ENCODE results near the gene DISP2. TPM values are rescaled to one million over a fixed set of nuclear protein-coding genes. Genes with fewer than 3 reads are reported as not detected.
A peak's percentile ranks its signal among the peaks of the same experiment; 100 is the strongest.

DISP2 gene
- total RNA-seq, 1 experiment from 2014 or later: 1.8 TPM

DNA sequence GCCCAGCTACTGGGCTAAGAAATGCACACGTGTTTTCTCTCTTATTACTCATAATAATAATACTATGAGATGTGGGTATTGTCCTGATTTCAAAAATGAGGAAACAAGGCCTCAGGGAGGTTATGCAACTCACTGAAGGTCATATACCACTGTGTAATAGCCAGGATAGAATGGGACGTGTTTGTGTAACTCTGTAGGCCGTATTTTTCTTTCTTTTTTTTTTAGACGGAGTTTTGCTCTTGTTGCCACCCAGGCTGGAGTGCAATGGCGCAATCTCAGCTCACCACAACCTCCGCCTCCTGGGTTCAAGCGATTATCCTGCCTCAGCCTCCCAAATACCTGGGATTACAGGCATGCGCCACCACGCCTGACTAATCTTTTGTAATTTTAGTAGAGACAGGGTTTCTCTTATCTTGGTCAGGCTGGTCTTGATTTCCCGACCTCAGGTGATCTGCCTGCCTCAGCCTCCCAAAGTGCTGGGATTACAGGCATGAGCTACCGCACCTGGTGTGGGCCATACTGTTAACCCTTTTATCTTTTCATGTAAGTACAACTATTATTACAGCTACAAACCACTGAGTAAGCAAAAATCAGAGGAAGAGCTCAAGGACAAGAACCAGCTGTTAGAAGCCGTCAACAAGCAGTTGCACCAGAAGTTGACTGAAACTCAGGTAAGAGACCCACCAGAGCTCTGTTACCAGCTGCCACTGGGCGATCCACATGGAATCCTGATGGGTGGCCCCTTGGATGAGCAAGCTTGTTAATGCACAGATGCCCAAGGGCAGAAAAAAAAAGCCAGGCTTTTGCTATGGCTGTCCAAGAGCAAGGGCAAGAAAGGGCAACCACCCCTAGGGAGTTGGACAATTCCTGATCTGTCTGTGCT is 31.2 kb downstream of the DISP2 start:
- no peak for DNase-seq (ENCODE audit: low read depth)

DNA sequence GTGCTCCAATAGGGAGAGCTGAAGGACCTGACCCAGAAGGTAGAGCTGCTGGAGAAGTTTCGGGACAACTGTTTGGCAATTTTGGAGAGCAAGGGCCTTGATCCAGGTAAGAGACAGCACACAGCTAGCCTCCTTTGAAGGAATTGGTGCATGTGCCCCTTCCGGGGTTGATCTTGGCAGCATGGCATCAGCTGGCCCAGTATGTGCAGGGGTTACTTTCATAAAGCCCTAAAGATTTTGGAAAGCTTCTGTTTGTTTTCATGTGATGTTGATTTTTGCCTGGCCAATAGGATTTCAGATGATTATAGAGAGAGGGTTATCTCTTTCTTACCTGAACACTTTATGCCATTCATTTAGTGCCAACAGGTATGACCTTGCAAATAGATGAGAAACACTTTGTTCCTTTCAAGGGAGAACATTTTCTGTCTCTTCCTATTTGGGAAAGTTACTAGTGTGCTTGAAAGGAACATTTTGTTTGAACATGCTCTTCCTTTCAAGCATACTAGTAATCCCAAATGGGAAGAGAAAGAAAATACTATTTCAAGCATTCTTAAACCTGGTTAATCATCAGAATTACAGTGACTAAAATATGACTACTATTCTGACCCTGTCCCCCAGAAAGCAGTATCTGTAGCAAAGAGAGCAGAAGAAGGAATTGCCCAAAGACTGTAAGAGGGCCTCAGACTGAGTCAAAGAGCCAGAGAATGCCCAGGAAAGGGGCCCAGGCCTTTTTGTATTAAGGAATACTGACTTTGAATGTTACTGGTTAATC is 32.0 kb downstream of the DISP2 start:
- DNase-seq (ENCODE audit: low read depth): no peak

DNA sequence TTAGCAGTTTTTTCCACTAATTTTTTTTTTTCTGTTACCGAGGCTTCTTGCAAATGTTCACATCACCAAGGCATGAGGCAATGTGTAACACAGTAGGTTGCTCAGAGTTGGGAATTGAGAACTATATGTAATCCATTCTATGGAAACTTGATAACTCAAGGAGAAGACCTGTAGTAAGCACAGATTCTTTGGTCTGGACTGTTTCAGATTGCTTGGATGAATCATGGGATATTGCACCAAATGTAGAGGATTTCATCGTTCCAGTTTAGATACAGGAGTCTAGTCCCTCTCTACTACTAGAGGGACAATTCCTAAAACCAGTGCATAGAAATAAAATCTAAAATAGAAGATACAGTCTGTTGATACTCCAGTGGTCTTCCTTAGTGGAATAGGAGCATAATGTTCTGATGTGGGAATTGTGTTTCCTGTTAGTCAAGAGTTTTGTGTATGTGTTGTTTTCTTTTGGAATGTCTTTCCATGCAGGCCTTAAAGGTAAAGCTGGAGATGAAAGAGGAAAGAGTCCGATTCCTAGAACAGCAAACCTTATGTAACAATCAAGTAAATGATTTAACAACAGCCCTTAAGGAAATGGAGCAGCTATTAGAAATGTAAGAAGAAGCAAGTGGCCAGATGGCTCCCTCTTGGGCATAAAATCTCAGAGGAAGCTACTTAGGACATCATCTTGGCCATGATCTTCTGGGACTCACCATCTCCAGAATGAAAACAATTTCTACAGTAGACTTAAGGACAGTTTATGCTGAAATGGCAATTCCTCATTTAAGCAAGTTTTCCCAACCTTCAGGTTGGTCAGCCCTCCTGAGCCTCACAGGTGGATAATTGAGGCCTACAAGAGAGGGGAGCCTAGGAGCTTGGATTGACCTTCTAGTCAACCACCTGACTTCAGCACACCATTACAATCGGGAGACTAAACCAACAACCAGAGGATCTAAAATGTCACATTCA is 35.2 kb downstream of the DISP2 start:
- DNase-seq (ENCODE audit: low read depth): no peak

DNA sequence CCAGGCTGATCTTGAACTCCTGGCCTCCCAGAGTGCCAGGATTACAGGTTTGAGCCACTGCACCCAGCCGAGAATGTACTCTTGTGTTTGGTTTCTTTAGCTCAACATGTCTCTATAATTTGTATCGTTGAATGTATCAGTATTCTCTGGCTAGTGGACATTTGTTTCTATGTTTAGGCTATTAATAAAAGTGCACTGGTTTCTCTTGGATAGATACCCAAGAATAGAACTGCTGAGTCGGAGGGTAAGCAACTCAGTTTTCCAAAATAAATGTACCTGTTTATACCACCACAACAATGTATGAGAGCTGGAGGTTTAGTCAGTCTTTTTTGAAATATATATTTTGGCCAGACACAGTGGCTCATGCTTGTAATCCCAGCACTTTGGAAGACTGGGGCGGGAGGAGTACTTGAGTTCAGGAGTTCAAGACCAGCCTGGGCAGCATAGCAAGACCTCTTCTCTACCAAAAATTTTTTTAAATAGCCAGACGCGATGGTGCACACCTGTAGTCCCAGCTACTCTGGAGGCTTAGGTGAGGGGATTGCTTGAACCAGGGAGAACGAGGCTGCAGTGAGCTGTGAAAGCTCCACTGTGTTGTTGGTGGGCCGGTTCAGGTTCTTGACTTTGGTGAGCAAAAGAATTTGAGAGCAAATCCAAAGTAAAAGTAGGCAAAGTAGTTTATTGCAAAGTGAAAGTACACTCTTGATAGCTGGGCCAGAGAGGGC is 39.8 kb downstream of the DISP2 start:
- no peak for DNase-seq (ENCODE audit: low read depth)

DNA sequence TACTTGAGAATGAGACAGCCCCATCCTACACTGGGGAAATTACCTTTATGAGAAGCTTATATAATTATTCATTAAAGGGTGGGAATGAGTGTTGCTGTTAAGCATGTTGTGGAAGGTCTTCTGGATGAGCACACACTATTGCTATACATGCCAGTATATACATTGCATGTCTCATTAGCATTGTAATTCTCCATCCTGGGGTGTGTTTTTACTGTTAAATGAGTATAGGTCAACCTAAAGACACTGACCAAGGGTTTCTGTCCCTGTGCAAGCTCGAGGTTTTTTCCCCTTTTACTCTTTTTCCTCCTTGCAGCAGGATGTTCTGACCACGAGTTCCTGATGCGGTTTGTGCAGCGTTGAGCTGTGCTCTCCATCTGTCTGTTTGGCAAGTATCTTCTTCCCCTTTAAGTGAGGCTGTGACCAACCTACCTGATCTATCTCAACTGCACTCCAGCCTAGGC is 40.4 kb downstream of the DISP2 start:
- peak; percentile 33 for DNase-seq (ENCODE audit: low read depth)

DNA sequence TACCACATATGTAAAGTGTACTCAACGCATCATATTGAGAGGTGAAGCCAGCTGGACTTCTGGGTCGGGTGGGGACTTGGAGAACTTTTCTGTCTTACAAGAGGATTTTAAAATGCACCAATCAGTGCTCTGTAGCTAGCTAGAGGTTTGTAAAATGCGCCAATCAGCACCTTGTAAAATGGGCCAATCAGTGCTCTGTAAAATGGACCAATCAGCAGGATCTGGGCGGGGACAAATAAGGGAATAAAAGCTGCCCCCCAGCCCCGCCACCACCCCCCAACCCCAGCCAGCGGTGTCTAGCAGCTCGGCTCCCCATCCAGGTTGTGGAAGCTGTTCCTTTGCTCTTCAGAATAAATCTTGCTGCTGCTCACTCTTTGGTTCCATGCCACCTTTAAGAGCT is 41.4 kb downstream of the DISP2 start:
- DNase-seq (ENCODE audit: low read depth): no peak

DNA sequence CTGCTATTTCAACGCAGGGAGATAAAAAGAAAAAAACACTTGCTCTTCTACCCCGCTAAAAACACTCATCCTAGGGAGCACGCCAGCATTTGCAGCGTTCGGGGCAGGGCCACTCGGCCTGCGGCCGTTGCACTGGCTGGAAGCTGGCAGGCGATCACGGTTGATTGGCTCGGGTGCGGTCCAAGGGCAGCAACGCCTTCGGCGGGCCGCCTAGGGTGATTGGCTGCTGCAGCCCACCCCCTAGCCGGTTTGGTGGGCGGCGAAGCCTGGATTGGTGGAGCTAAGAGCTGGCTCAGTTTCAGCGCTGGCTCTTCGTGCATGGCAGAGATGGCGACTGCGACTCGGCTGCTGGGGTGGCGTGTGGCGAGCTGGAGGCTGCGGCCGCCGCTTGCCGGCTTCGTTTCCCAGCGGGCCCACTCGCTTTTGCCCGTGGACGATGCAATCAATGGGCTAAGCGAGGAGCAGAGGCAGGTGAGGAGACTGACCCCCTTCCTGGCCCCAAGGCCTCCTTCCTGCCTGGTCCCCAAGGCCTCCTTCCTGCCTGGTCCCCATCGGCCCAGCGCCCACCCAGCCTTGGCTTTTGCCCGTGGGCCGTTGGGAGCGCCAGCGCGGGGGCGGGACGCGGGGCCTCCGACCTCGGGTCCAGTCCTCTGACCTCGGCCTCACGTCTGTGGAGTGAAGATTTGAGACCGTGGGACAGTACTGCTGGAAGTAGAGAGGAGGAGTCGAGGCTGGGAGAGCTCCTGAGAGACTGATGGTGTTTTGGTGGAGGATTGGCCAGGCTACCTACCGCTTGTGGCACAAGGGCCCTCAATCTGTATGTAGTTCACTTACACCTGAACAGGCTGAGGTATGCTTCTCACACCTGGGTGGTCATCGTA is 47.7 kb downstream of the DISP2 start, which contains the start of gene IVD:
Gene IVD, plus strand, starts transcription at position 295 of the 881 bp plus-strand sequence. Its CDS starts 33 bp downstream, at position 328.
- peak; percentile 97 for DNase-seq (ENCODE audit: low read depth)

DNA sequence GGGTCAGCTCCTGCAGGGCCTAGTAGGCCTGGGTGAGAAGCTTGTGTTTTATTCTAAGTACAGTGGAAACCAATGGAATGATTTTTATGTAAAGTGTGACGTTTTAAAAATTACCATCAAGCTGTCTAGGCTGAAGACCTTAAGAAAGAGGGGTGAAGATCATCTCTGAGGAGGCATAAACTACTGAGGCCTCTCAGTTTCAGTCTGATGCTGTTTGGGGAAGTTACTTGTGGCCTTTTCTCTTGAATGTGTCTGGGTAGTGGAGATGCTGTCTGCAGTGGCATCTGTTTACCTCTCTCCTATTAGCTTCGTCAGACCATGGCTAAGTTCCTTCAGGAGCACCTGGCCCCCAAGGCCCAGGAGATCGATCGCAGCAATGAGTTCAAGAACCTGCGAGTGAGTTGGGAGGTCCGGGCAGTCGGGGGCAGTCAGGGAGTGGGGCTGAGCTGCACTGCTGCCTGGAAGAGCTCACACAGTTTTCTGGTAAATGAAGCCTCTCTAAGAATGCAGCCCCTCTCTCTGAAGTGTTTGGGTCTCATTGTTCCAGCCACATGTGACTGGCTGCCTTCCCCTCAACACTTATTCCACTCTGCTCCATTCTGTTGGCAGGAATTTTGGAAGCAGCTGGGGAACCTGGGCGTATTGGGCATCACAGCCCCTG is 49.4 kb downstream of the DISP2 start:
- no peak for DNase-seq (ENCODE audit: low read depth)

DNA sequence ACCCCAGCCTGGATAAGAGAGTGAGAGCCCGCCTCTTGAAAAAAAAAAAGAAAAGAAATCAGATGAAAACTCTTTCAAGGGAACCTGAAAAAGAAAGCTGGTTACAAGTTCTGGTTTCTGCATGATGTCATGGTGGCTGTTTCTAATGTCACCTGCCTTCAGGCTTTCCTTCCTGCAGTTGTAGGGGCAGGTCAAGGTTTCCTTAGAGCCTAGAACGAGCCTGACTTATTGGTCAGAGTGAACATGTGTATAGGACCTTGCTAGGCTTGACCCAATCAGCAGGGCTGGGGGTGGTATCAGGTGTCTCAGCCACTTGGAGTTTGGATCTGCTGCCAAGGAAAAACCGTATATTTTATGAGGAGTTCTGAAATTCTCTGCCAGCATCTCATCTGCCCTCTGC is 51.3 kb downstream of the DISP2 start:
- no peak for DNase-seq (ENCODE audit: low read depth)

DNA sequence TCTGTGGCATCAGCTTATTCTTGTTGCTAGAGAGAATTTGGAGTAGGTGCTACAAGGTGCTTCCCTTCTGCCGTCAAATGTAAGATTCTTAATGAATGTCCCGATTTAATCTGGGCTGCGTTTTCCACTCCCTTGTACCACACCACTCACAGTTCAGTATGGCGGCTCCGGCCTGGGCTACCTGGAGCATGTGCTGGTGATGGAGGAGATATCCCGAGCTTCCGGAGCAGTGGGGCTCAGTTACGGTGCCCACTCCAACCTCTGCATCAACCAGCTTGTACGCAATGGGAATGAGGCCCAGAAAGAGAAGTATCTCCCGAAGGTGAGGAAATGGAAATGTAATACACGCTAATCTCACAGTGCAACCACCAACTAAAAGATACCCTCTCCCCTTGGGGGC is 52.5 kb downstream of the DISP2 start:
- no peak for DNase-seq (ENCODE audit: low read depth)

DNA sequence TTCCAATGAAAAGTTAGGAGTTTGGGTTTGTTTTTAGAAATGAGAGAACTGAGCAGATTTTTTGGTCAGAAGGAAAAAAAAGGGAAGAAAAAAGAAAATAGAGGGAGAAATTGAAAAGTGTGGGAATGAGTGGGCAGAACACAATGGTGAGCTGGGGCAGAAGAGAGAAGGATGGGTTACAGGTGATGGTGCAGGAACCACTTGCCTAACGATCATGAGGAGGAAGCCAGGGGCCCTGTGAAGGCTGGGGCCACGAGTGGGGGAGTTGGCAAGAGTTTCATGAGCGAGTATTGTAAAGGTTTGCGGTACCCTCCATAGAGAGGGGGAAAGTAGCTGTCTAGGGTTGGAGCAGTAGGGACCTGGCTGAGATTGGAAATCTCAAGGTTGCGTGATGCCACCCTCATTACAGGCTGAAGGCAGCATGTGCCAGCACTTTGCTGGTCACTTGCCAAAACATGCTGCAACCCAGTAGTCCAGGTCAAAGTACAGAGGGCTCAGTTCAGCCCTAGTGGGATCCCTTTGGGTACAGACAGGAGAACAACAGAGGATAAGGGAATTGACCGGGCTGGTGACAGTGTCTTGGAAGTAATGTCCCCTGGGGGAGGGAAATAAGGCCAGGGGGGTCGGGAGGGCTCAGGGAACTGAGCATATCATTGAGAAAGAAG is 54.2 kb downstream of the DISP2 start:
- DNase-seq (ENCODE audit: low read depth): no peak

DNA sequence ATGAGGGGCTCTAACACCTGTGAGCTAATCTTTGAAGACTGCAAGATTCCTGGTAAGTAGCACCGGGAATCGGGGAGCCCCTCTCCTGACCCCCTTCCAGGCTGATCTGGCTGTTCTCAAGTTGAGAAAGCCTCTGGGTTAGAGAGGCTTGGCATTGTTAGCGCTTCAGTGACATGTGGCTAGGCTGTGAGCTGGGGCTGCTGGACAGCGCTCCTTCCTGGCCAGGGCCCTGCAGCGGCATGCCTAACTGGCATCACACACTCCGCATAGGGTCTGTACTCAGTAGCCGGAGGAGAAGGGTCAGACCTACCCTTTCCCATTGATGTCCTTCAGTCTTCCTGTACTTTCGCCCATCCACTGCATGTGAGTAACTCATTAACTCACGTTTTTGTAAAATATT is 55.0 kb downstream of the DISP2 start:
- DNase-seq (ENCODE audit: low read depth): no peak

DNA sequence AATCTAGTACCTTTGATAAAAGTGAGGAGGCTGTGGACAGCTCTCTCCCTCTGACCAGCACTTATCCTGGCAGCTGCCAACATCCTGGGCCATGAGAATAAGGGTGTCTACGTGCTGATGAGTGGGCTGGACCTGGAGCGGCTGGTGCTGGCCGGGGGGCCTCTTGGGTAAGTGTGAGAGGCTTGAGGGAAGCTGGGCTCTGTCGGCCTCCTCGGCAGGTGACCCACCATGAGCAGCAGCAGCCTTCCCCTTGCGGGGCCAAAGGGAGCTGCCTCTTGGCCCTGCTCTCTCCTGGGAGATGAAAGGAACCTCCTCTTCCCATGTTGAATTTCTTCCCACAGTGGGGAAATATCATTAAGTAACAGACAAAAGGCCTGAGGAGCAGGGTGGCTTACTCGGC is 56.8 kb downstream of the DISP2 start:
- DNase-seq (ENCODE audit: low read depth): no peak

DNA sequence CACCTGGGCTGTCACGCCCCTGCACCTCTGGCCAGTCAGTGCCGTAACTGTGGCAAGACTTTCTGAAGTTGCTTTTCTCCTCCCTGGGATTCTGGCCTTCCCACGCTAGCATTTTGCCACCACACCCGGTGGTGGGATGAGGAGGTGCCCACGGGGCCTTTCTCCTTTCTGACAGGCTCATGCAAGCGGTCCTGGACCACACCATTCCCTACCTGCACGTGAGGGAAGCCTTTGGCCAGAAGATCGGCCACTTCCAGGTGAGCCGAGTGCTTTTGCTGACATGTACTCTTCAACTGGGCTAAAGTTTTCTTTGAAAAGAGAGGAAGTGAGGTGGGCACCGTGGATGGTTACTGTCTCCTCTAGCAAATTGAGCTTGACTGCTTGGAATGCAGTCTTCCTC is 57.2 kb downstream of the DISP2 start:
- DNase-seq (ENCODE audit: low read depth): no peak

DNA sequence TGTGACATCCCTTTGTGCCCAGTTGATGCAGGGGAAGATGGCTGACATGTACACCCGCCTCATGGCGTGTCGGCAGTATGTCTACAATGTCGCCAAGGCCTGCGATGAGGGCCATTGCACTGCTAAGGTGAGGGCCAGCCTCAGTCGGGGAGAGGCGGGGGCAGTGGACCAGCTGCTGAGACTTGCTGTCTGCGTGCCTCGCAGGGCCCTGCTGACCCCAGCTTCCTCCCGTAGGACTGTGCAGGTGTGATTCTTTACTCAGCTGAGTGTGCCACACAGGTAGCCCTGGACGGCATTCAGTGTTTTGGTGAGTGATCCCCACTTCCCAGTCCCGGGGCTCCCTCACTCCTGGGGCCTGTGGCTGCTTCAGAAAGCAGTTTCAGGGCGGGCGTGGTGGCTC is 58.0 kb downstream of the DISP2 start:
- no peak for DNase-seq (ENCODE audit: low read depth)

DNA sequence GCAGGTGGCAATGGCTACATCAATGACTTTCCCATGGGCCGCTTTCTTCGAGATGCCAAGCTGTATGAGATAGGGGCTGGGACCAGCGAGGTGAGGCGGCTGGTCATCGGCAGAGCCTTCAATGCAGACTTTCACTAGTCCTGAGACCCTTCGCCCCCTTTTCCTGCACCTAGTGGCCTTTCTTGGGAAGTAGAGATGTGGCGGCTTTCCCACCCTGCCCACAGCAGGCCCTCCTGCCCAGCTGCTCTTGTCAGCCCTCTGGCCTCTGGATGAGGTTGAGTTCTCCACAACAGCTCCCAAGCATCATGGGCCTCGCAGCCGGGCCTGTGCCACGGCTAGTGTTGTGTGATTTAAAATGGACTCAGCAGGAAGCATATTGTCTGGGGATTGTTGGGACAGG is 60.1 kb downstream of the DISP2 start:
- DNase-seq (ENCODE audit: low read depth): no peak

DNA sequence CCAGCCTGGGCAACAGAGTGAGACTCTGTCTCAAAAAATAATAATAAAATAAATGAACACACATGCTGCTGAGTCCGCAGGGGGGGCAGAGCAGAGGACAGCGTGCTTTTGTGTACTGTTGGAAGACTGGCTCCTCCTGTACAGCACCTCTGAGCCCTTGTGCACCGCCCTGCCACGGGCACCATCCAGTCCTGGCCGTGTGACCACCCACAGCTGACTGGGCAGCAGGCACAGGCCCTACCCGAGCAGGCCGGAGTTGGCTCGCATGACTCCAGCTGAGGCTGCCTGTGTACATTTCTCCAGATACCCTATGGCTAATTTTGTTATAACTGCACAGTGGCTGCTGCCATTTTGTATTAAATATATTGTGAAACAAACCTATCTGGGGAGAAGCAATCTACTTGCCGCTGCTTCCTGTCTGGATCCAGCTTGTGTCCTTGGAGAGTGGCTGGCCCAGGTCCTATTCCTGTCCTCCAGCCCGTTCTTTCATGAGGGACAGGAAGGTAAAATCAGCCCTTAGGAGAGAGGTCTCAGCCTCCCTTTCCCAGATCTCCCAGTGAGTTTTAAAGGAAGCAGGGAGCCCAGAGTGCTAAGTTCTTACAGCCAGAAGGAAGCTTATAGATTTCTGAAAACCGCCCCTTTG is 62.2 kb downstream of the DISP2 start:
- no peak for DNase-seq (ENCODE audit: low read depth)

DNA sequence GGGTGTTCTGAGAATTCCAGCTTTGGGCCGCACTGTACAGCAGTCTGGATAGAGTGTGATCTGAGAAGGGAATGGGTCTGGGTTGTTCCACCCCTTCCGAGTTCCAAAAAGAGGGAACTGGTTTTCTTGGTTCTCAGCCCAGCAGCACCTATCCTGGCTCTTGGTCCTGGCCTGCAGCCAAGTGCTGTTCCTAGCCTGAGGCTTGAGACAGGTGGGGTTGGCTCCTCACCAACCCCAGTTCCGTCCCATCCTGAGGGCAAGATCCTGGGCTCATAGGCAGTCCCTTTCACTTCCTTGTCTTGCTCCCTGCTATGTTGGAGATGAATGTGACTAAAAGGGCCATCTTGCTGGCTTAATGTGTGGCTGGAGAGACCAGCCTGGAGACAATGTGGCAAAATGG is 62.8 kb downstream of the DISP2 start:
- no peak for DNase-seq (ENCODE audit: low read depth)

All from HT1080 (cell line).